Activated T-cell treated with anti-CD3 and anti-CD28 coated beads, Interleukin-2, amount 50 U/mL, for 4 hours (primary cell): Measurements from ENCODE around the gene CNTNAP5. TPM values are rescaled to one million over a fixed set of nuclear protein-coding genes. Genes with fewer than 3 reads are reported as not detected.

Experiments
- ATAC-seq, 2 donors: fragments of 200-7000 bp; cut with Tn5 transposase; one replicate each; pipeline ENCODE4 v1.10.0; 2021
- DNase-seq: peaks from one replicate; pipeline ENCODE4 v3.0.0-alpha.2; 2020
- H3K27me3 Mint-ChIP-seq: one replicate; pipeline ENCODE4 v1.8.0; 2021; ENCODE audit warnings: low read depth, mixed read lengths
- H3K36me3 Mint-ChIP-seq: one replicate; pipeline ENCODE4 v1.8.0; 2022; ENCODE audit warnings: mixed read lengths; ENCODE audit not compliant: insufficient read depth
- H3K4me1 Mint-ChIP-seq: one replicate; pipeline ENCODE4 v1.8.0; 2021; ENCODE audit warnings: low read depth, mixed read lengths
- H3K4me3 Mint-ChIP-seq: one replicate; pipeline ENCODE4 v1.8.0; 2021; ENCODE audit warnings: mild to moderate bottlenecking, moderate library complexity, mixed read lengths
- H3K9me3 Mint-ChIP-seq: one replicate; pipeline ENCODE4 v1.8.0; 2021; ENCODE audit warnings: mixed read lengths
- total RNA-seq, 3 donors: library from RNA; stranded (reverse); gene quantifications; one replicate each; pipeline ENCODE4 v1.2.1, GENCODE V29; 2021

CNTNAP5 gene
- total RNA-seq, 3 donors from 2014 or later, result not detected

DNA sequence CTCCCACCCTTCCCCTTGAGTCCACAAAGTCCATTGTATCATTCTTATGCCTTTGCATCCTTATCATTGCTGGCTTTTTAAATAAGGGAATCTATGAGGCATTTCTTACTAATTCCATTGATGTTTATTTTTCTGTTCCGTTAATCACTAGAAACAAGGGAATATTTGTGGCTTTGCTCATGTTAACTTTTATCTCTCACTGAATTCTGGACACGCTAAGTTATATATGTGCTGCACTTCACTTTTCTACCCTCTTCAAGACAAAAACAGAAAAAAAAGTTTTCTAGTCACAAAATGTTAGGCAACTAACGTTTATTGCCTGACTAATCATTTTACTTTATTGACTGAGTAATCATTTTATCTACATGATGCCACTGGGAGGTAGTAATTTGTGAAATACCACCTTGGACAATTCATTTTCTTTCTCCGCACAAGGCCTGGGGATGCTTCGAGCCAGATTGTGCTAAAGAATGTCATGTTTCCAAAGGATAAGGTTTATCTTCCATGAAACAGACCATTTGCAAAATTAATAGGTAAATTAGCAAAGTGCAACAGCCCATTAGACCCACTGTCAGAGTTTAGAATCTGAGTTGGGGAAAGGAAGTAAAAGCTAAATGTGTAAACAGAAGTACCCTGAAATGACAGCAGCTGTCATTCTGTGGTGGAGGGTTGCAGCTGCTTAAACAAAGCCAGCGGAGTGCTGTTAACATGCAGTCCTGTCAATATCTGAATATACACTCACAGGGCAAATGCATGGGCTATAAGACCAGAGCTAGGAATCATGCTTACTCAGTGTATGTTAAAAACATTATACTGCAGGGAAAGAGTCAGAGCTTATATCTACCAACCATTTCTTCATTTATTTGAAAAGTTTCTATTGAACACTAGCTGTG is 658.7 kb downstream of the CNTNAP5 start:
- ATAC-seq (no peak), DNase-seq (no peak)
- no peak overlapping the region for H3K4me3 Mint-ChIP-seq
- H3K36me3 Mint-ChIP-seq, result no peaks in the 10 kb centered on the region
- no peaks in the 10 kb centered on the region for H3K4me1 Mint-ChIP-seq
- H3K9me3 Mint-ChIP-seq, result peaks cover 26% of the 10 kb centered on the region
- H3K27me3 Mint-ChIP-seq, result no peaks in the 10 kb centered on the region

DNA sequence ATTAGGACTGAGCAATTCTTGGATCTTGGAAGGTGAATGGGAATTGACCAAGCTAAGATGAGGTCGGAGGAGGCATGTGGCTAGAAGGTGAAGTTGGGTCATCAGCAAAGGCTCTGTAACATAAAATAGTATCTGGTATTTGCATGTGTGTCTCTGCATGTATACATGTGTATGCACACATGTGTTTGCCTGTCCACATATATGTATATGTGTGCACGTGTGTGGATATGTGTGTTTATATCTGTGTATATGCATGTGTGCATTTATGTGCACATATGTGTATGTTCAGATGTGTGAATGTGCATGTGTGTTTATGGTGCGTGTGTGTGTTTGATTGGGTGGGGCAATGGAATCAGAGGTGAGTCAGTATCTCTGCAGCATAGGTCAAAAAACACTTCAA is 664.3 kb downstream of the CNTNAP5 start:
- ATAC-seq, result no peak
- Mint-ChIP-seq H3K36me3 (no peaks in the 10 kb centered on the region), H3K4me1 (no peaks in the 10 kb centered on the region), H3K9me3 (peaks cover 32% of the 10 kb centered on the region), H3K27me3 (no peaks in the 10 kb centered on the region), H3K4me3 (no peak overlapping the region)
- DNase-seq, result no peak

DNA sequence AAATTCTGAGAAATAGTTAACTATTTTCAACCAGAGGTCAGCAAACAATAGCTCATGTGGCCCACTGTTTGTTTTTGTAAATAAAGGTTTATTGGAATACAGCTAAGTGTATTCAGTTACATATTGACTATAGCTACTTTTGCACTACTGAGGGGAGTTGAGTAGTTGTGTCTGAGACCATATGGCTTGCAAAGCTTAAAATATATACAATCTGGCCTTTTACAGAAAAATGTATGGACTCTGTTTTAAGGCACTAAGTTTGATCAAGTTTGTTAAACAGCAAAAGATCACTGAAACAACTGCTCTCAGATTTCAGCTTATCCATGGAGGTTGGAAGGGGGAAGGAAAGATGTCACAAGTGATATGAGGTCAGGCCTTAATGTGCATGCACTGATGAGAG is 667.1 kb downstream of the CNTNAP5 start:
- no peak for ATAC-seq
- Mint-ChIP-seq H3K4me1 (no peaks in the 10 kb centered on the region), H3K9me3 (peaks cover 26% of the 10 kb centered on the region), H3K36me3 (no peaks in the 10 kb centered on the region), H3K27me3 (no peaks in the 10 kb centered on the region), H3K4me3 (no peak overlapping the region)
- DNase-seq, result no peak

DNA sequence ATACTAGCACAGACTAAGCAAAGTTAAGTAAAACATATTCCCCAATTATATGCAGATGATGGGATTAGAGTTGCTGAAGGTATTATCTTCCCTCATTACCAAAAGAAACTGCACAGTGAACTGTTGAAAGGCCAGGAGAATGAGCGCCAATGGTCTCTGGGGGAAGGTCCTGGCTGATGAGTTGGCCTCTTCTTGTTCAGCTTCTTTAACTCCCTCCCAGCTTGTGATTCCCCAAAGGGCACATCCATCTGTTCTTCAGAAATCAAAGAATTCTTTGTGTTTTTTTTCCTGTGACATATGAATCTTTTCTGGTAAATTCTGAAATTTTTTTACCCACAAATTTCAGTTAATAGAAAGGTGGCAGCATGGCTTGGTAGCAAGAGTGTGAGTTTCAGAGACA is 667.6 kb downstream of the CNTNAP5 start:
- Mint-ChIP-seq H3K9me3 (peaks cover 26% of the 10 kb centered on the region), H3K4me3 (no peak overlapping the region), H3K36me3 (no peaks in the 10 kb centered on the region), H3K27me3 (no peaks in the 10 kb centered on the region), H3K4me1 (no peaks in the 10 kb centered on the region)
- DNase-seq (no peak), ATAC-seq (no peak)

DNA sequence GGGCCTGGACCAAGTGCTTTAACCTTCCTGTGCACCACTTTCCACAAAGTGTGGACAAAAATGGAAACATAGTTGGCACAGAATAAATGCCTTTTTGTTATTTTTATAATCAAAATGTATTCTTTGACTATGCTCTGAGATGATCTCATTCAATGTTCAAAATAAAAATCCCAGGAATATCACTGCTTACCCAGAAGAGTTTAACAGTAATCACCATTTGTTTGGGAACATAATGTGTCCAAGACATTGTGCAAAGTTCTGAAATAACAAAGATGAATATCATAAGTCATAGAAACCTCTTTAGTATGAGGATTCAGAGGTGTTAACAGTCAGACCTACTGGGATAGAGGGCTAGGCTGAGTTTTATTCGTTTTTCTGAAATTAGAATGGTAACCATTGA is 668.1 kb downstream of the CNTNAP5 start:
- H3K4me3 Mint-ChIP-seq, result no peak overlapping the region

DNA sequence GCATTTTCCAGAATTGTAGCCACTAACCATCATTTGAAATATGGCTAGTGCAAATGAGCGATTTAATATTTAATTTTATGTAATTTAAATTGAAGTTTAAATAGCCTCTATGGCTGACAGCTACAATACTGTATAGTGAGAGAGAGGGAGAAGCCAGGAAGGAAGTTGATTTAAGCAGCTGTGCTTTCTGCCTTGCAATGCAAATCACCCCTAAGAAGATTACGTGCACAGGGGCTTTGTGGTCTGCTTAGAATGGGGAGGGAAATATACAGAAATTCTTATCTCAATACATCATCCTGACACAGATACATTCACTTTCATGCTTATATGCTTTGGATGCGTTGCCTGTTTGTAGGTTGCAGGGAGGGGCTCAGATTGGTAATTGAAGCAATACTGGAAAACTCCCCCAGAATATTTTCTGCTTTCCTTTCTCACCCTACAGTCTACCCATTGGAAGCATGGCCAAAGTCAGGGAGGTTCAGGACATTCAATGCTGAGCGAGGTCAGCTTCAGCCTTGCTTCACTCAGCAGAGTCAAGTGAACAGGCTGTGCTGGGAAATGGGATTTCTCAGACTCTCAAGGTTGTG is 674.0 kb downstream of the CNTNAP5 start:
- DNase-seq (no peak), ATAC-seq (no peak)
- Mint-ChIP-seq H3K36me3 (no peaks in the 10 kb centered on the region), H3K4me3 (no peak overlapping the region), H3K9me3 (peaks cover 8% of the 10 kb centered on the region), H3K27me3 (no peaks in the 10 kb centered on the region), H3K4me1 (no peaks in the 10 kb centered on the region)

More for the DNA sequence above, 668.1 kb downstream of the CNTNAP5 start:
- H3K4me1 Mint-ChIP-seq, result no peaks in the 10 kb centered on the region
- peaks cover 26% of the 10 kb centered on the region for H3K9me3 Mint-ChIP-seq
- ATAC-seq (no peak), DNase-seq (no peak)
- H3K27me3 Mint-ChIP-seq, result no peaks in the 10 kb centered on the region
- no peaks in the 10 kb centered on the region for H3K36me3 Mint-ChIP-seq

DNA sequence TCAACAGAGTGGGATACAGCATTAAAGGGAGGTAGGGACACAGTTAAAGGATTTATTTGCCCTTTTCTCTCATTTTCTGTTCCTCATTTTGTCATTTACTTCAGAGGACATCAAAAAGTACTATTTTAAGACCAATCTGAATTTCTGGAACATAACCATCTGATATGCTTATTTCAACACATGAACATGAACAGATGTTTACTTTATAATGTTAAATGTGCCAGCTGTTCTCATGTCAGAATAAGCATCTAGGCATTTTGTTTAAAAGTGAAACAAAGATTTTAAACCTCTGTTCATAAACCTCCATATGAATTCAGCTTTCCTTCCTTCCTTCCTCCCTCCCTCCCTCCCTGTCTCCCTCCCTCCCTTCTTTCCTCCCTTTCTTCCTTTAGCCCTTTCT is 677.7 kb downstream of the CNTNAP5 start:
- no peaks in the 10 kb centered on the region for H3K27me3 Mint-ChIP-seq
- H3K4me3 Mint-ChIP-seq, result no peak overlapping the region
- H3K36me3 Mint-ChIP-seq, result no peaks in the 10 kb centered on the region
- ATAC-seq (no peak), DNase-seq (no peak)
- H3K9me3 Mint-ChIP-seq, result peaks cover 8% of the 10 kb centered on the region
- H3K4me1 Mint-ChIP-seq, result no peaks in the 10 kb centered on the region

DNA sequence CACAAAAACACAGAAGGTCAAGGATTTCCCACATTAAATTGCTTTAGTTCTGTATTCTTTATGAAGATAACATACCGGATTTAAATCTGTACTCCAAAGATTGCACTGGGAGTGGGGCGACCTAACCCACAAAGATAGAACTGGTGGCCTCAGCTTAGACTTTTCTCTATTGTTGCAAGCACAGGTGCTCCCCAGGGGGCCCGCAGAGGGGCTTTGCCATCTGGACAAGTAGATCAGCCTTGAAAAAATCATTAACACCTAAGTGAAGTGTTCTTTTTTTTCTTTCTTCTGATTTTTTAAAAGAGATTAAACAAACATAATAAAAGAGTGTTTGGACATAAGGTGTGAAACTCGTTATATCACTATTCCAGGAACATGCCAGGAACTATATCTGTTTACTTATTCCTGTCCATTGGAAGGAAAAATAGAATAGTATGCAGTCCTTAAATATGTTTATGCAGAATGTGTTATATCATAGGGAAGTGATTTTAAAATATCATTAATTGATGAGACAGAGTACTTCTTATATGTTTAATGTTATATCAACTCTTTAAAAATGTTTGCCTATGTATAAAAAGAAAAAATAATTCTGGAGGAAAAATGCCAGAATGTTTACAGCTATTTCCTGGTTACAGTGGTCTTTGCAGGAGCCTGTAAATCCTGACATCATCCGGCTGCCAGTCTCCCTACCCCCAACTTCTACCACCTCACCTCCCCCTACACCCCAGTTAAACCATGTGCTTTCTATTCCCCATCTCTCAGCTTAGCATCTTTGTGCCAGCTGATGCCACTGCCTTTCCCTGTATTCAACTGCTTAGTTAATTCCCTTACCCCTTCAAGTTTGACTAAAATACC is 679.2 kb downstream of the CNTNAP5 start:
- no peak for ATAC-seq
- Mint-ChIP-seq H3K27me3 (no peaks in the 10 kb centered on the region), H3K4me3 (no peak overlapping the region), H3K36me3 (no peaks in the 10 kb centered on the region), H3K4me1 (no peaks in the 10 kb centered on the region), H3K9me3 (peaks cover 8% of the 10 kb centered on the region)
- DNase-seq, result no peak

DNA sequence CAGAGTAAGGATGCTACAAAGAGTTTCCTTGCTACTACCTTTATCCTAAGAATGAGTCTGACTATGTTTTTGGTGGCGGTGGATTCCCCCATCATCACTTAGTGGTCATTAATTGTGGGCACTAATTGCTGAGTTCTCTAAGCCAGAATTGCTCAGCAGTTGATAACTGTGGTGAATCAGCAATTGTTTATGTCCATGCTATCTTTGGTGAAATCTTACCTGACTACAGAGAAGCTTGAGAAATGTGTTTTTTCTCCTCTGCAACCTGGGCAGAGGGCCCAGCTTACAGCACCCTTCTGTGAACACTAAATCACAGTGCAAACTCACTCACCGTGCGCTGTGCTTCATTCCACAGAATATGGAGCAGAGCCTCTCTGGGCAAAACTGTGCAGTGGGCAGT is 683.6 kb downstream of the CNTNAP5 start:
- H3K4me3 Mint-ChIP-seq, result no peak overlapping the region
- H3K36me3 Mint-ChIP-seq, result no peaks in the 10 kb centered on the region
- peaks cover 7% of the 10 kb centered on the region for H3K9me3 Mint-ChIP-seq
- no peaks in the 10 kb centered on the region for H3K27me3 Mint-ChIP-seq
- no peaks in the 10 kb centered on the region for H3K4me1 Mint-ChIP-seq
- DNase-seq (no peak), ATAC-seq (no peak)

DNA sequence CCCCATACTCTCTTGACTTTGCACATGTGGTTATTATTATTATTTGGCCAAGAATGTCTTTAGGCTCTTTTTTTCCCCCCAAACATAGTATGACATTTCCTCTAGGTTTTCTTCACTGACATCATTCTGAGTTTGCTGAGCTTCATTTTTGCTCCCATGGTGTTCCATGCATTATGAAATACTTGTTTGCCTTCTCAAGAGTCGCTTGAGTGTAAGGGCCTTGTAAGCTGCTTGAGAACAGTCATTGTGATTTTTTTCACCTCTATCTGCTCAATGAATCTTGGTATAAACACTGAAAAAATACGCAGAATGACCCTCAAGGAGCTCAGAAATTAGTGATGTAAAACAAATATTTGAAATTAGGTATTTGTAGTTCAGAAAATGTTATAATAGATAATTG is 688.9 kb downstream of the CNTNAP5 start:
- H3K36me3 Mint-ChIP-seq, result no peaks in the 10 kb centered on the region
- H3K4me3 Mint-ChIP-seq, result no peak overlapping the region
- no peaks in the 10 kb centered on the region for H3K27me3 Mint-ChIP-seq
- H3K9me3 Mint-ChIP-seq, result peaks cover 12% of the 10 kb centered on the region
- no peak for ATAC-seq
- H3K4me1 Mint-ChIP-seq, result no peaks in the 10 kb centered on the region
- DNase-seq, result no peak

DNA sequence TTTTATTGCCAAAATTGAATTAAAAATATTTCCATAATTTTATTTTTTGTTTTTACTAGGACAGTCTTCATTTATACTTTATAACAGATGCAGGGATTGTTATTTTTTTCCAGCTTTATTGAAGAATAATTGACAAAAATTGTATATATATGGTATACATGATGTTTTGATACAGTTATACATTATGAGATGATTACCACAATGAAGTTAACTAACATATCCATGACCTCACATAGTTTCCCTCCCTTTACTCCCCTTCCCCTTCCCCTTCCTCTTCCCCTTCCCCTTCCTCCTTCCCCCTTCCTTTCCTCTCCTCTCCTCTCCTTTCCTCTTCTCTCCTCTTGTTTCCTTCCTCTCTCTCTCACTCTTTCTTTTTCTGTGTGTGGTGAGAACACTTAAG is 700.1 kb downstream of the CNTNAP5 start:
- H3K9me3 Mint-ChIP-seq, result no peaks in the 10 kb centered on the region
- no peaks in the 10 kb centered on the region for H3K36me3 Mint-ChIP-seq
- DNase-seq (no peak), ATAC-seq (no peak)
- no peaks in the 10 kb centered on the region for H3K27me3 Mint-ChIP-seq
- no peaks in the 10 kb centered on the region for H3K4me1 Mint-ChIP-seq
- no peak overlapping the region for H3K4me3 Mint-ChIP-seq

DNA sequence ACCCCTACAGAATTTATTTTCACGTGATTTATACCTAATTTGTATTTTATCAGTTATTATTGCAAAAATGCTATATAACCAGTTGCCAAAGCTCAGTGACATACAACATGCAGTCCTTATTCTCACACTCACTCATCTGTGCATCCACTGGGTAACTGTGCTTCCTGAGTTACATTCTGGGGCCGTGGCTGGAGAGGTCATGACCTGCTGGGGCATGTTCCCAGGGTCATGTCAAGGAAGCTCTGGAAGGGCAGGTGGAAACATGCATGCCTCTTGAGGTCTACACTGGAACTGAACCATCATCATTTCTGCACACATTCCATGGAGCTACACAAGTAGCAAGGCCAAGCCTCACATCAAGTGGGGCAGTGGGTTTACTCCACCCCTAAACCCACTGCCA is 715.5 kb downstream of the CNTNAP5 start:
- Mint-ChIP-seq H3K9me3 (peaks cover 13% of the 10 kb centered on the region), H3K4me3 (no peak overlapping the region), H3K27me3 (no peaks in the 10 kb centered on the region), H3K36me3 (no peaks in the 10 kb centered on the region), H3K4me1 (no peaks in the 10 kb centered on the region)
- ATAC-seq (no peak), DNase-seq (no peak)

DNA sequence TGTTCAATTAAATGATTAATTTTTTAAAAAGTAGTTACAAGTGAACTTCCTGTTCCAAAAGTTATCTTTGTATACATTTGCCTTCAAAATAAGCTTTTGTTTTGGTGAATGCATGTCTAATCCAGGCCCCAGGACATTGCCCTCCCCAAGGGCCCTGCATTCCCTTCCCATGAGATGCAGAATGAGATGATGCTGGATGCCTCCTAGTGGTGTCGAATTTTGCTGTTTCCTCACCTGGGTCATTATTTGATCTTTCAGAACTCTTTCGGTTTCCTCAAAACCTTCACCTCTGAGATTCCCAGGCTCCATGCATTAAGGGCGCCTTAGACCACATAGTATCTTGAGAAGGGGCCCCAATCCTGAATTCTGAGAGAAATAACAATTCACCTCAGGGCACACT is 728.8 kb downstream of the CNTNAP5 start:
- Mint-ChIP-seq H3K36me3 (no peaks in the 10 kb centered on the region), H3K4me1 (no peaks in the 10 kb centered on the region), H3K4me3 (no peak overlapping the region), H3K9me3 (peaks cover 8% of the 10 kb centered on the region), H3K27me3 (no peaks in the 10 kb centered on the region)
- DNase-seq (no peak), ATAC-seq (no peak)

DNA sequence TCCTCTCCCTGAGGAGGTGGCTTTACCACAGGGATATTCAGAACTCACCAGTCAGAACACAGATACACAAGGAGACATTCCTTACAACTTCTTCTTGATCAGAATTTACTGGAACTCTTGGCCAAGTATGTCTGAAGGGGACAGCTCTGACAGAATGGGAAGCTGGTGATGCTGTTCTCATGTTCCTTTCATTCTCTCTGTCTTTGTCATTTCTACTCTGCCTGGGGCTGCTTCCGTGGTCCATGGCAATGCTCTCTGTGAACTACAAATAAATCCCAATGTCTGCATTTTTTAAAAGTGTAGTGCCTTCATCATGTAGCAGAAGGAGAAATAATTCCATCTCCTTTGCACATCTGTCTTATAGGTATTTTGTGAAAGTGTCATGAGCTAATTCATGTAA is 730.3 kb downstream of the CNTNAP5 start:
- no peaks in the 10 kb centered on the region for H3K4me1 Mint-ChIP-seq
- H3K36me3 Mint-ChIP-seq, result no peaks in the 10 kb centered on the region
- H3K27me3 Mint-ChIP-seq, result no peaks in the 10 kb centered on the region
- peaks cover 4% of the 10 kb centered on the region for H3K9me3 Mint-ChIP-seq
- no peak for DNase-seq
- ATAC-seq, result no peak
- no peak overlapping the region for H3K4me3 Mint-ChIP-seq
